Activated naive CD4-positive, alpha-beta T cell treated with anti-CD3 and anti-CD28 coated beads, Interleukin-2, amount 50 U/mL, for 16 hours (primary cell): Measurements from ENCODE around the gene ABHD17C.

Experiments used
- DNase-seq: peaks from one replicate; pipeline ENCODE4 v3.0.0-alpha.2; 2020

The ABHD17C gene

DNA sequence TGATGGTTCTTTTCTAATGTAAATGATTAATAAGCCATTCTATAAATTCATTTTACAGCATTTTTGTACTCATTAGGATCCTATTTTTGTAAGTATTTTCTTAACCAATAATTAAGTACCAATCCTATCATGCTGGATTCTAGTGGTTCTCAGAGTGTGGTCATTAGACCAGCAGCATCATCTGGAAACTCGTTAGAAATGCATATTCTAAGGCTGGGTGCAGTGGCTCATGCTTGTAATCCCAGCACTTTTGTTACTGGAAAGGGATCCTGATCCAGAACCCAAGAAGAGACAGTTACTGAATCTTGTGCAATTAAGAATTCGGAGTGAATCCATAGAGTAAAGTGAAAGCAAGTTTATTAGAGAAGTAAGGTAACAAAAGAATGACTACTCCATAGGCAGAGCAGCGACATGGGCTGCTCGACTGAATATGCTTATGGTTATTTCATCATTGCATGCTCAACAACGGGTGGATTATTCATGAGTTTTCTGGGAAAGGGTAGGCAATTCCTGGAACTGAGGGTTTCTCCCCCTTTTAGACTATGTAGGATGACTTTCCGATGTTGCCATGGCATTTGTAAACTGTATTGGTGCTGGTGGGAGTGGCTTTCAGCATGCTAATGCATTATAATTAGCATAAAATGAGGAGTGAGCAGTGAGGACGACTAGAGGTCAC lies 74.2 kb downstream of the ABHD17C start:
- no peak for DNase-seq

GRCh38 chr15:80769829-80770705 lies 75.0 kb downstream of the ABHD17C start:
- no peak for DNase-seq

- no peak for DNase-seq
Observed at GRCh38 chr15:80773122-80773551, 78.0 kb downstream of the ABHD17C start.

- DNase-seq = no peak
Observed at GRCh38 chr15:80773792-80774352, 78.8 kb downstream of the ABHD17C start.

DNA sequence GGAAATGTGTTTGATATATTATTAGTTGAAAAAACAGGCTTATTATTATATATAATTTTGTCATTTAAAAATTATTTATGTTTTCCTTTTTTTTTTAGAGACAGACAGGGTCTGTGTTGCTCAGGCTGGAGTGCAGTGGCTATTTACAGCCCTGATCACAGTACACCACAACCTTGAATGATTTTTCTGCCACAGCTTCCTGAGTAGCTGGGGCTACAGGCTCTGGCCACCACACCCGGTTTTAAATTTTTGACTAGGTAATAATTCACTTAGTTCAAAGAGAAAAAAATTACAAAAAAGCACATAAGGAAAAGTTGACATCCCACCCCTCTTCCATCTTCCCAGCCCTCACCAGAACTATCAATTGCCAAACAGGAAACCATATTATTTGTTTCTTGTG lies 79.4 kb downstream of the ABHD17C start:
- no peak for DNase-seq

DNA sequence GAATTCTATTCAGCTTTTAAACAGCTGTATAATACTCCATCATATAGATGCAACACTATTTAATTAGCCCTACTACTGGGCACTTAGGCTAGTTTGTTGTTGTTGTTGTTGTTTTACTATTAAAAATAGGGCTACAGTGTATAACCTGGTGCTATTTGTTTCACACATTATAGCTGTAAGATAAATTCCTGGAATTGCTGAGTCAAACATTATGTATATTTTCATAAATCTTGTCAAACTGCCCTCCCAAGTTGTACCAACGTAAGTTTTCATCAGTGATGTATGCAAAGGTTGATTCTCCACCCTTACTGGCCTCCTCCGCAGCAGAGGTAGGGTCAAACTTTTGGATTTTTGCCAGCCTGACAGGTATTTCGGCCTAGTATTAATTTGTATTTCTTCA lies 80.2 kb downstream of the ABHD17C start:
- DNase-seq = no peak

DNA sequence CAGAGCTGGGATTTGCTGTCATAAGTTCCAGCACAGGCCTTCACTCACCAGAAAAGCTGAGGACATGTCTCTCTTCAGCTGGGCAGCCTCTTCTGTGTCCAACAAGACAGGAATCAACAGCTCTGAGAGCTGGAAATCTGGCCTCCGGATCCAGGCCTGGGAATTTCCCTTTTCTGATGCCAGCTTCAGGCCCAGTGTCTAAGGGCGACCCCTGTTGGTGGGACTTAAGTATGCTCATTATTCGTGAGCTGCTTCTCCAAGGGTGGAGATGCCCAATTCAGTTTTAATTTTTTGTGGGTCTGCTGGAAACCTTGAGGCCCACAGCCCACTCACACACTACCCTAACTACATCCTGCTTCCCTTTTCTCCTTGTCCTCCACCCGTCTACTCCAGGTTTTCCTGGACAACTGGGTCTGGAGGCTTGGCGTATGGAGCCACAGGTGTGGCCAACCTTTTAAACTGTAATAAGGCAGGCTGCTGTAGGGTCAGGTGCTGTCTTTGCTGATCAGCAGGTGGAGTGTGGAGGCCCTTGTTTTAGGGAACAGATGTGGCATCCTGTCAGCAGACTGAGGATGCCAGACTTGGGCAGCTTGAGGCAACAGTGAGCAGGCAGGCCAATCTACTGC lies 81.4 kb downstream of the ABHD17C start:
- DNase-seq = peak; percentile 60

- DNase-seq = no peak
Observed at GRCh38 chr15:80777137-80777536, 82.0 kb downstream of the ABHD17C start.

- no peak for DNase-seq
Observed at GRCh38 chr15:80777826-80778620, 82.9 kb downstream of the ABHD17C start.

- no peak for DNase-seq
Observed at GRCh38 chr15:80778621-80778963, 83.5 kb downstream of the ABHD17C start.

GRCh38 chr15:80778964-80779657 lies 84.0 kb downstream of the ABHD17C start, which contains the start of gene CEMIP:
Gene CEMIP (plus strand): TSS chr15:80779370. CDS start chr15:80873880, 94,510 bp downstream.
- DNase-seq = peak; percentile 39

DNA sequence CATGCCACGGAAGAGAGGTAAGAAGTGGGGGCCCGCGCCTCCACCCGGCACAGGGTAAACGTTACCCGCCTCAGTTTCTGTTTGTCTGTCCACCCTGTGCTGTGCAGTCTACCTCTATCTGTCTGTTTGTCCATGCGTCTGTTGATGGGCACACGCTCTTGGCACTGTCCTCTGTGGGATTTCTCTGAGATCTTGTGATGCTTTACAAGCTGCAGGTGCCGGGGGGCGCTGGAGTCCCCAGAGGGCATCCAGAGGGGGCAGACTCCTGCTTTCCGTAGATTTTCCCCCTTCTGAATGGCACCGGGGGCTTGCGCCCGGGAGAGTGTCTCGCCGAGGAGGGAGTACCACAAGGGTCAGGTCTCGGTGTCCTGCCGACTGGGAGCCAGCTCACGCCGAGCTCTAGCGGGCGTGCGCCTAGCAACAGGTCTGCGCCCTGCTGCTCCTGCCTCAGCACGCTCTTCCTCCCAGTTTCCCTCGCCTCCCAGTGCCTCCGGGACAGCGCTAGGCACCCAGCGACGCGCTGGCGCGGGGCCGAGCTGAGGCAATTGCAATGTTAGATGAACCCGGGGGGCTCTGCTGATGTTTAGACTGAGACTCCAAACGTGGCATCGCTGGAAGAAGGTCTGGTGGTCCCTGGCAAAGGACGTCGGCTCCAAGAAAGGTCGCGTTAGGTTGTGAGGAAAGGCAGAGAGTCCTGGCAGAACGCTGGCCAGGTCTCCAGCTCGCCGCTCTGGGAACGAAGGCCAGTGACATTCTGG lies 84.7 kb downstream of the ABHD17C start:
- no peak for DNase-seq

GRCh38 chr15:80780416-80781221 lies 85.5 kb downstream of the ABHD17C start:
- DNase-seq = peak; percentile 12

DNA sequence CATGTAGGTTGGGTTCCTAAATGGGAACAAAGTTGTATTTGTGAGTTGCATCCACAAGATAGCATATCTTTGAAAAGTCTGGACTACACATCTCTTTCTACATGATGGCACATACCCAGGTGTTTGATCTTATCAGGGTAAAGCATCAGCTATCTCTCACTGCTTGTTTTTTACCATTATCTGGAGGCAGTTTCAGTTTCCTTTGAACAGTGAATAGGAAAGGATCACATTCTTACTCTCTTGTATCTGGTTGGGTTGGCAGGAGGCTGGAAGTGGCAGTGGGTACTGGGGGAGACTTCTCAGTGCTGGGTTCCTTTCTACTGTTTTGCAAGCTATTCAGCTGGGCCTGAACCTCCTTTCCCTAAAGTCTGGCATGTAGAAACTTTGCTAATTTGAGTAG lies 88.2 kb downstream of the ABHD17C start:
- DNase-seq = no peak

GRCh38 chr15:80785335-80785734 lies 90.2 kb downstream of the ABHD17C start:
- no peak for DNase-seq

DNA sequence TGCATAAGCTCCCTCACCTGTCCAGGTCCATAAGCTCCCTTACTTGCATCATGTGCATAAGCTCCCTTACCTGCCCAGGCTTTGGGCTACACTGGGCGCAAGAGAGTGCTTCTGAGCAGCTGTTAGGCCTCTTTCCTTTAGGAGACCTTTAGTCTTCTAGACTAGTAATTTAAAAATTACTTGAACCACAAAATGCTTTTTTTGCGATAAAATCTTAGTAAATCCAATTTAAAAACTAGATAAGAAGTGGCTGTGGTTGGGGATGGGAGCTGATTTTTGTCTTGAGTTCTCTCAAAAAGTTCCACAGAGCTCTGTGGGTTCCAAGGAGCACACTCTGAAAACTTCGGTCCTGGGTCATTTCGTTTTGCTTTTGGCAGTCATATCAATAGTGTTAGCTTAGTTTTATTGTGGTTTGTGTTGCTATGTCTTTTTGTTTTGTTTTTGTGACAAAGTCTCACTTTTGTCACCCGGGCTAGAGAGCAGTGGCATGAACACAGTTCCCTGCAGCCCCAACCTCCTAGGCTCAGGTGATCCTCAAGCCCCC lies 90.8 kb downstream of the ABHD17C start:
- no peak for DNase-seq

GRCh38 chr15:80787316-80787715 lies 92.2 kb downstream of the ABHD17C start:
- no peak for DNase-seq

GRCh38 chr15:80788536-80788935 lies 93.4 kb downstream of the ABHD17C start:
- DNase-seq = no peak

GRCh38 chr15:80789296-80789695 lies 94.2 kb downstream of the ABHD17C start:
- DNase-seq = no peak

- no peak for DNase-seq
Observed at GRCh38 chr15:80789796-80790195, 94.7 kb downstream of the ABHD17C start.
